HEK293 (cell line): Measurements from ENCODE around the gene MYH16.
"Not testable (repeated sequence)": the region's sequence is repeated elsewhere in the genome, so short reads cannot be mapped to it uniquely, and the experiment has no call there.

ENCODE experiments used
- CTCF ChIA-PET: fragments of 350-600 bp; formaldehyde crosslinking; extraction: SDS; loops from one replicate; lab custom pipeline; 2021; ENCODE audit warnings: antibody characterized with exemption; lab: Yijun Ruan, JAX
- POLR2A ChIA-PET: fragments of 300-600 bp; formaldehyde crosslinking; extraction: SDS; loops from one replicate; lab custom pipeline; 2020; ENCODE audit warnings: antibody characterized with exemption, inconsistent platforms; lab: Yijun Ruan, JAX
- H3K27ac ChIP-seq: fragments of 200-500 bp; sonication (Bioruptor generic); 2 replicates; pipeline ENCODE4 v1.5.1; 2014; ENCODE audit warnings: low read depth, low read length, control low read depth, inconsistent platforms; ENCODE audit errors: extremely low read depth
- H3K36me3 ChIP-seq, 2 experiments: fragments of 200-500 bp in 1 of 2; sonication (Bioruptor generic) in 1 of 2; 1 replicate in 1 of 2; 2 replicates in 1 of 2; pipeline ENCODE4 v1.5.1; 2014 to 2017; ENCODE audit warnings: inconsistent platforms in 2 of 2, low read length in 2 of 2; ENCODE audit not compliant: control insufficient read depth in 2 of 2, insufficient read depth in 1 of 2
- H3K4me1 ChIP-seq: fragments of 200-500 bp; sonication (Bioruptor generic); 2 replicates; pipeline ENCODE4 v1.5.1; 2014; ENCODE audit warnings: mild to moderate bottlenecking, low read length, inconsistent platforms; ENCODE audit not compliant: control insufficient read depth, insufficient read depth
- H3K4me3 ChIP-seq: 2 replicates; pipeline ENCODE4 v1.5.1; 2011; ENCODE audit warnings: low read depth, mild to moderate bottlenecking, control low read depth, low read length, moderate library complexity
- H3K9me3 ChIP-seq: fragments of 200-500 bp; sonication (Bioruptor generic); 2 replicates; pipeline ENCODE4 v1.5.1; 2014; ENCODE audit warnings: low read depth, low read length, inconsistent platforms; ENCODE audit not compliant: control insufficient read depth, insufficient read depth
- BCL11A ChIP-seq: fragments of 450-650 bp; formaldehyde crosslinking; IDR thresholded peaks from 2 replicates; pipeline ENCODE4 v1.5.1; 2016; ENCODE audit warnings: low read depth, missing biosample characterization, missing genetic modification characterization
- ELK4 ChIP-seq: IDR thresholded peaks from 2 replicates; pipeline ENCODE4 v1.6.1; 2011; ENCODE audit warnings: mild to moderate bottlenecking, low read depth, low read length, borderline replicate concordance
- HOXD13 ChIP-seq: sonication (generic); formaldehyde crosslinking; IDR thresholded peaks from 2 replicates; pipeline ENCODE4 v1.8.0; 2022; ENCODE audit warnings: missing genetic modification reagents, borderline replicate concordance
- RBAK ChIP-seq: fragments of 450-650 bp; formaldehyde crosslinking; IDR thresholded peaks from 2 replicates; pipeline ENCODE4 v1.5.1; 2016; ENCODE audit warnings: missing biosample characterization, missing genetic modification characterization
- SCRT1 ChIP-seq: fragments of 450-650 bp; formaldehyde crosslinking; IDR thresholded peaks from 2 replicates; pipeline ENCODE4 v1.5.1; 2016; ENCODE audit warnings: missing biosample characterization, missing genetic modification characterization, borderline replicate concordance
- SETDB1 ChIP-seq: IDR thresholded peaks from one replicate; pipeline ENCODE4 v1.6.1; 2017; ENCODE audit warnings: mild to moderate bottlenecking, low read length, moderate library complexity, mixed read lengths; ENCODE audit not compliant: insufficient read length
- ZBTB7A ChIP-seq: fragments of 450-650 bp; formaldehyde crosslinking; IDR thresholded peaks from 2 replicates; pipeline ENCODE4 v1.5.1; 2016; ENCODE audit warnings: low read depth, missing biosample characterization, missing genetic modification characterization
- ZIC2 ChIP-seq: fragments of 450-650 bp; formaldehyde crosslinking; IDR thresholded peaks from 2 replicates; pipeline ENCODE4 v1.5.1; 2016; ENCODE audit warnings: missing biosample characterization, missing genetic modification characterization
- ZNF121 ChIP-seq: fragments of 450-650 bp; formaldehyde crosslinking; IDR thresholded peaks from 2 replicates; pipeline ENCODE4 v1.5.1; 2016; ENCODE audit warnings: missing biosample characterization, missing genetic modification characterization
- ZNF133 ChIP-seq: fragments of 450-650 bp; formaldehyde crosslinking; IDR thresholded peaks from 2 replicates; pipeline ENCODE4 v1.5.1; 2016; ENCODE audit warnings: missing biosample characterization, missing genetic modification characterization
- ZNF138 ChIP-seq: fragments of 450-650 bp; formaldehyde crosslinking; IDR thresholded peaks from 2 replicates; pipeline ENCODE4 v1.5.1; 2016; ENCODE audit warnings: missing biosample characterization, missing genetic modification characterization, borderline replicate concordance
- ZNF175 ChIP-seq: fragments of 450-650 bp; formaldehyde crosslinking; IDR thresholded peaks from 2 replicates; pipeline ENCODE4 v1.5.1; 2016; ENCODE audit warnings: missing biosample characterization, missing genetic modification characterization
- ZNF18 ChIP-seq: fragments of 450-650 bp; formaldehyde crosslinking; IDR thresholded peaks from 2 replicates; pipeline ENCODE4 v1.5.1; 2016; ENCODE audit warnings: missing biosample characterization, missing genetic modification characterization
- ZNF202 ChIP-seq: fragments of 450-650 bp; formaldehyde crosslinking; IDR thresholded peaks from 2 replicates; pipeline ENCODE4 v1.5.1; 2016; ENCODE audit warnings: missing biosample characterization, missing genetic modification characterization, borderline replicate concordance
- ZNF585B ChIP-seq: fragments of 450-650 bp; formaldehyde crosslinking; IDR thresholded peaks from 2 replicates; pipeline ENCODE4 v1.5.1; 2016; ENCODE audit warnings: missing biosample characterization, missing genetic modification characterization
- ZNF624 ChIP-seq: fragments of 450-650 bp; formaldehyde crosslinking; IDR thresholded peaks from 2 replicates; pipeline ENCODE4 v1.5.1; 2017; ENCODE audit warnings: missing biosample characterization, missing genetic modification characterization
- ZNF677 ChIP-seq: fragments of 450-650 bp; IDR thresholded peaks from 2 replicates; pipeline ENCODE4 v1.5.0; 2018; ENCODE audit warnings: missing biosample characterization, mild to moderate bottlenecking, missing genetic modification characterization, moderate library complexity
- ZSCAN23 ChIP-seq: fragments of 450-650 bp; formaldehyde crosslinking; IDR thresholded peaks from 2 replicates; pipeline ENCODE4 v1.5.1; 2016; ENCODE audit warnings: missing biosample characterization, missing genetic modification characterization
- TF ChIP-seq, protein P1 (sequence below): fragments of 450-650 bp; formaldehyde crosslinking; IDR thresholded peaks from 2 replicates; pipeline ENCODE4 v1.5.1; 2016; ENCODE audit warnings: missing biosample characterization, missing genetic modification characterization
- TF ChIP-seq, protein P2 (sequence below): fragments of 450-650 bp; formaldehyde crosslinking; optimal IDR thresholded peaks from 2 replicates; pipeline ENCODE3; 2016; ENCODE audit warnings: missing biosample characterization, mild to moderate bottlenecking, missing genetic modification characterization

MYH16 gene

DNA sequence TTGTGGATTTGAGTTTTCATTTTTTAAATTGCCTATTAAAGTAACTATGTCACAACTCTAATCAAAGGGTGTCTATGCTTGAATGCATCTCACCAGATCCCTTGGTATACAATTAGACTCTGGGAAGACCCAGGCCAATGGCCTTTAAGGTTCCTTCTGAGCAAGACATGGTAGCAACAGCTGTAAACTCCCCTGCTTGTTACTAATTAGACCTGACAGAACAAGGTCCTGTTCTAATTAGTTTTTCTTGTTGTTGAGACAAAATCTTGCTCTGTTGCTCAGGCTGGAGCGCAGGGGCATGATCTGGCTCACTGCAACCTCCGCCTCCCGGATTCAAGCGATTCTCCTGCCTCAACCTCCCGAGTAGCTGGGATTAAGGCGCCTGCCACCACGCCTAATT lies 2.9 kb downstream of the MYH16 start (continued):
- TF ChIP-seq, protein P1, sequence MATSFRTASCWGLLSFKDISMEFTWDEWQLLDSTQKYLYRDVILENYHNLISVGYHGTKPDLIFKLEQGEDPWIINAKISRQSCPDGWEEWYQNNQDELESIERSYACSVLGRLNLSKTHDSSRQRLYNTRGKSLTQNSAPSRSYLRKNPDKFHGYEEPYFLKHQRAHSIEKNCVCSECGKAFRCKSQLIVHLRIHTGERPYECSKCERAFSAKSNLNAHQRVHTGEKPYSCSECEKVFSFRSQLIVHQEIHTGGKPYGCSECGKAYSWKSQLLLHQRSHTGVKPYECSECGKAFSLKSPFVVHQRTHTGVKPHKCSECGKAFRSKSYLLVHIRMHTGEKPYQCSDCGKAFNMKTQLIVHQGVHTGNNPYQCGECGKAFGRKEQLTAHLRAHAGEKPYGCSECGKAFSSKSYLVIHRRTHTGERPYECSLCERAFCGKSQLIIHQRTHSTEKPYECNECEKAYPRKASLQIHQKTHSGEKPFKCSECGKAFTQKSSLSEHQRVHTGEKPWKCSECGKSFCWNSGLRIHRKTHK, result no peak
- TF ChIP-seq, all 188 proteins: peak for 0

DNA sequence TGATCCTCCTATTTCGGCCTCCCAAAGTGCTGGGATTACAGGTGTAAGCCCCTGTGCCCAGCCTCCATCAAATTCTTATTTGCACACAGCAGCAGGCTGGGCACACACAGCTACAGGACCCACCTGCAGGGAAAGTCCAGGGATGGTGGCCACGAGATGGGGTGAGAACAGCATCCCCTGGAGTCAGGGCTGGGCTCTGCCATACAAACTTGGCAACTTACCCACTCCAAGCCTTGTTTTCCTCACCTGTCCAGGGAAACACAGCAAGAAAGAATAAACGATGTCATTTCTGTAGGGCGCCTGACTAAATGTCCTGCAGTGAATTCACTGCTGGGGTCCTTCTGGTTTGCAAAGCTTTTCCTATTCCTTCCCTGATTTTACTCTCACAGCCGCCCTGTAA lies 5.5 kb downstream of the MYH16 start:
- ChIA-PET CTCF (interaction anchor here (0.9 kb wide), 1 partner anchor 238 kb away, joined by 4 read pairs; no protein-coding TSS in a partner anchor), POLR2A (no interaction called here)
- H3K4me1 ChIP-seq, result no peaks in the 10 kb centered on the region

GRCh38 chr7:99284165-99284564 lies 11.5 kb downstream of the MYH16 start:
- peak; percentile 58; the same call in 1 of the 2 replicates for TF ChIP-seq ZNF121 (tag by site-specific recombination)
- TF ChIP-seq, all 188 proteins: peak for 1; not testable (repeated sequence) for 187
- H3K9me3 ChIP-seq, CTCF ChIA-PET, H3K4me3 ChIP-seq, H3K4me1 ChIP-seq, H3K36me3 ChIP-seq, H3K27ac ChIP-seq, POLR2A ChIA-PET: not testable (repeated sequence)

More for the DNA sequence above, 5.5 kb downstream of the MYH16 start:
- TF ChIP-seq SCRT1 (tag by site-specific recombination) (no peak), ZNF175 (tag by site-specific recombination) (no peak), ZNF677 (tag by site-specific recombination) (no peak), ZIC2 (peak; percentile 96)
- TF ChIP-seq, protein P2, sequence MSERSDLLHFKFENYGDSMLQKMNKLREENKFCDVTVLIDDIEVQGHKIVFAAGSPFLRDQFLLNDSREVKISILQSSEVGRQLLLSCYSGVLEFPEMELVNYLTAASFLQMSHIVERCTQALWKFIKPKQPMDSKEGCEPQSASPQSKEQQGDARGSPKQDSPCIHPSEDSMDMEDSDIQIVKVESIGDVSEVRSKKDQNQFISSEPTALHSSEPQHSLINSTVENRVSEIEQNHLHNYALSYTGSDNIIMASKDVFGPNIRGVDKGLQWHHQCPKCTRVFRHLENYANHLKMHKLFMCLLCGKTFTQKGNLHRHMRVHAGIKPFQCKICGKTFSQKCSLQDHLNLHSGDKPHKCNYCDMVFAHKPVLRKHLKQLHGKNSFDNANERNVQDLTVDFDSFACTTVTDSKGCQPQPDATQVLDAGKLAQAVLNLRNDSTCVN (tag by site-specific recombination), result no peak
- Histone ChIP-seq H3K4me3 (no peak overlapping the region), H3K36me3 (no peaks in the 10 kb centered on the region), H3K27ac (no peak overlapping the region), H3K9me3 (no peaks in the 10 kb centered on the region)

GRCh38 chr7:99287779-99288534 lies 15.3 kb downstream of the MYH16 start:
- no peak overlapping the region for H3K27ac ChIP-seq
- H3K4me1 ChIP-seq, result no peaks in the 10 kb centered on the region
- ChIA-PET CTCF (no interaction called here), POLR2A (no interaction called here)
- H3K4me3 ChIP-seq, result no peak overlapping the region
- no peaks in the 10 kb centered on the region for H3K36me3 ChIP-seq
- peak; percentile 56; the same call in 1 of the 2 replicates for TF ChIP-seq ZNF121 (tag by site-specific recombination)
- TF ChIP-seq BCL11A, result no peak
- no peaks in the 10 kb centered on the region for H3K9me3 ChIP-seq

- Histone ChIP-seq H3K4me3 (no peak overlapping the region), H3K36me3 (no peaks in the 10 kb centered on the region), H3K4me1 (no peaks in the 10 kb centered on the region), H3K27ac (no peak overlapping the region), H3K9me3 (no peaks in the 10 kb centered on the region)
- ChIA-PET POLR2A (no interaction called here), CTCF (interaction anchor here (0.6 kb wide), 2 partner anchors 10 to 94 kb away, joined by 4 to 6 read pairs; no protein-coding TSS in a partner anchor)
- no peak for TF ChIP-seq ZSCAN23 (tag by site-specific recombination)
- no peak for TF ChIP-seq ZNF138
- no peak for TF ChIP-seq RBAK (tag by site-specific recombination)
- TF ChIP-seq ELK4, result no peak
- TF ChIP-seq ZNF585B (tag by site-specific recombination), result no peak
- TF ChIP-seq ZNF18, result no peak
- no peak for TF ChIP-seq HOXD13 (CRISPR knock-in tag)
- TF ChIP-seq ZNF624 (tag by site-specific recombination), result no peak
- no peak for TF ChIP-seq SETDB1
- no peak for TF ChIP-seq ZNF202 (tag by site-specific recombination)
- TF ChIP-seq ZBTB7A (tag by site-specific recombination), result no peak
- TF ChIP-seq ZNF133 (tag by site-specific recombination), result no peak
These were observed 16.5 kb downstream of the MYH16 start for GRCh38 chr7:99289185-99289584.
